Measurements from ENCODE around the gene UMPS. TPM values are rescaled to one million over a fixed set of nuclear protein-coding genes. Genes with fewer than 3 reads are reported as not detected.
A peak's percentile ranks its signal among the peaks of the same experiment; 100 is the strongest.
"Not testable (repeated sequence)": the region's sequence is repeated elsewhere in the genome, so short reads cannot be mapped to it uniquely, and the experiment has no call there.

UMPS gene
- total RNA-seq, 1 experiment from 2014 or later: 62.9 TPM

- Histone ChIP-seq H3K27me3 (no peaks in the 10 kb centered on the region), H3K27ac (no peak overlapping the region), H3K4me3 (no peak overlapping the region), H3K36me3 (no peaks in the 10 kb centered on the region), H3K4me1 (peaks cover 3% of the 10 kb centered on the region; the same call in 1 of the 2 replicates), H3K9me3 (replicated peaks) (no peaks in the 10 kb centered on the region)
- no peak for DNase-seq
Observed at GRCh38 chr3:124699051-124699450, 31.2 kb upstream of the UMPS start.

- Histone ChIP-seq H3K27me3 (no peaks in the 10 kb centered on the region), H3K9me3 (replicated peaks) (no peaks in the 10 kb centered on the region), H3K4me1 (peaks cover 3% of the 10 kb centered on the region; the same call in 1 of the 2 replicates), H3K36me3 (no peaks in the 10 kb centered on the region), H3K4me3 (no peak overlapping the region), H3K27ac (no peak overlapping the region)
- DNase-seq: peak in 1 of 2 experiments; percentile 57
Observed at GRCh38 chr3:124699686-124700396, 30.4 kb upstream of the UMPS start.

GRCh38 chr3:124700880-124701684 lies 29.2 kb upstream of the UMPS start:
- Histone ChIP-seq H3K4me3 (no peak overlapping the region), H3K4me1 (peaks cover 3% of the 10 kb centered on the region; the same call in 1 of the 2 replicates), H3K27ac (no peak overlapping the region), H3K9me3 (replicated peaks) (no peaks in the 10 kb centered on the region), H3K36me3 (no peaks in the 10 kb centered on the region), H3K27me3 (no peaks in the 10 kb centered on the region)
- DNase-seq: no peak

GRCh38 chr3:124701687-124702086 lies 28.6 kb upstream of the UMPS start:
- Histone ChIP-seq H3K27me3 (no peaks in the 10 kb centered on the region), H3K36me3 (no peaks in the 10 kb centered on the region), H3K4me3 (no peak overlapping the region), H3K4me1 (peaks cover 3% of the 10 kb centered on the region; the same call in 1 of the 2 replicates), H3K27ac (no peak overlapping the region), H3K9me3 (replicated peaks) (no peaks in the 10 kb centered on the region)
- no peak for DNase-seq

GRCh38 chr3:124702950-124703349 lies 27.3 kb upstream of the UMPS start:
- no peaks in the 10 kb centered on the region for H3K9me3 ChIP-seq (replicated peaks)
- peaks cover 3% of the 10 kb centered on the region; the same call in 1 of the 2 replicates for H3K4me1 ChIP-seq
- H3K4me3 ChIP-seq: no peak overlapping the region
- DNase-seq: no peak
- H3K27me3 ChIP-seq: no peaks in the 10 kb centered on the region
- no peak overlapping the region for H3K27ac ChIP-seq
- no peaks in the 10 kb centered on the region for H3K36me3 ChIP-seq

- DNase-seq: no peak
- Histone ChIP-seq H3K27ac (no peak overlapping the region), H3K36me3 (no peaks in the 10 kb centered on the region), H3K4me1 (no peaks in the 10 kb centered on the region), H3K27me3 (no peaks in the 10 kb centered on the region), H3K4me3 (no peak overlapping the region), H3K9me3 (replicated peaks) (no peaks in the 10 kb centered on the region; the same call in 1 of the 2 replicates)
Observed at GRCh38 chr3:124705552-124705951, 24.7 kb upstream of the UMPS start.

GRCh38 chr3:124707223-124707622 lies 23.0 kb upstream of the UMPS start:
- not testable (repeated sequence) for H3K27ac ChIP-seq; H3K9me3 ChIP-seq (replicated peaks); H3K4me1 ChIP-seq; H3K36me3 ChIP-seq; DNase-seq; H3K4me3 ChIP-seq; H3K27me3 ChIP-seq

GRCh38 chr3:124707656-124708062 lies 22.6 kb upstream of the UMPS start:
- Histone ChIP-seq H3K4me1 (no peaks in the 10 kb centered on the region), H3K36me3 (no peaks in the 10 kb centered on the region), H3K4me3 (no peak overlapping the region), H3K27me3 (no peaks in the 10 kb centered on the region), H3K27ac (no peak overlapping the region), H3K9me3 (replicated peaks) (no peaks in the 10 kb centered on the region; the same call in 1 of the 2 replicates)
- no peak for DNase-seq

- Histone ChIP-seq H3K4me1 (peaks cover 12% of the 10 kb centered on the region), H3K27me3 (no peaks in the 10 kb centered on the region), H3K4me3 (no peak overlapping the region), H3K9me3 (replicated peaks) (no peaks in the 10 kb centered on the region), H3K36me3 (no peaks in the 10 kb centered on the region), H3K27ac (no peak overlapping the region)
- no peak for DNase-seq
Observed at GRCh38 chr3:124714223-124714853, 15.9 kb upstream of the UMPS start.

GRCh38 chr3:124722589-124722988 lies 7.7 kb upstream of the UMPS start:
- no peak overlapping the region for H3K27ac ChIP-seq
- H3K4me1 ChIP-seq: no peaks in the 10 kb centered on the region
- H3K27me3 ChIP-seq: peaks cover 8% of the 10 kb centered on the region; the same call in 1 of the 2 replicates
- no peak for DNase-seq
- H3K9me3 ChIP-seq (replicated peaks): no peaks in the 10 kb centered on the region; the same call in 1 of the 2 replicates
- H3K4me3 ChIP-seq: no peak overlapping the region
- no peaks in the 10 kb centered on the region for H3K36me3 ChIP-seq

GRCh38 chr3:124730941-124731297 lies 667 bp downstream of the UMPS start:
- no peak for DNase-seq
- Histone ChIP-seq H3K4me3 (peak overlapping the region; percentile 97), H3K27ac (peak overlapping the region; percentile 85), H3K36me3 (peaks cover 9% of the 10 kb centered on the region), H3K27me3 (no peaks in the 10 kb centered on the region), H3K9me3 (replicated peaks) (no peaks in the 10 kb centered on the region), H3K4me1 (no peaks in the 10 kb centered on the region)

- H3K9me3 ChIP-seq (replicated peaks): no peaks in the 10 kb centered on the region
- no peak overlapping the region for H3K27ac ChIP-seq
- H3K4me3 ChIP-seq: no peak overlapping the region
- H3K27me3 ChIP-seq: no peaks in the 10 kb centered on the region
- DNase-seq: no peak
- H3K4me1 ChIP-seq: no peaks in the 10 kb centered on the region
- H3K36me3 ChIP-seq: peaks cover 16% of the 10 kb centered on the region
Observed at GRCh38 chr3:124731760-124732159, 1.5 kb downstream of the UMPS start.

- Histone ChIP-seq H3K4me1 (no peaks in the 10 kb centered on the region), H3K9me3 (replicated peaks) (no peaks in the 10 kb centered on the region), H3K36me3 (peaks cover 89% of the 10 kb centered on the region), H3K27me3 (no peaks in the 10 kb centered on the region), H3K27ac (no peak overlapping the region), H3K4me3 (no peak overlapping the region)
- no peak for DNase-seq
Observed at GRCh38 chr3:124741027-124741426, 10.8 kb downstream of the UMPS start.

- no peaks in the 10 kb centered on the region for H3K27me3 ChIP-seq
- DNase-seq: no peak
- no peaks in the 10 kb centered on the region for H3K9me3 ChIP-seq (replicated peaks)
- no peak overlapping the region for H3K27ac ChIP-seq
- no peaks in the 10 kb centered on the region for H3K4me1 ChIP-seq
- no peak overlapping the region for H3K4me3 ChIP-seq
- H3K36me3 ChIP-seq: peaks cover 56% of the 10 kb centered on the region
Observed at GRCh38 chr3:124745756-124746155, 15.5 kb downstream of the UMPS start.
